Lung (tissue), 12 donors: Measurements from ENCODE around the gene RNASE9. TPM values are rescaled to one million over a fixed set of nuclear protein-coding genes. Genes with fewer than 3 reads are reported as not detected.
"Not testable (repeated sequence)": the region's sequence is repeated elsewhere in the genome, so short reads cannot be mapped to it uniquely, and the experiment has no call there.

Source experiments
- ATAC-seq: fragments of 200-7000 bp; cut with Tn5 transposase; one replicate; pipeline ENCODE4 v1.9.1; 2020; ENCODE audit warnings: moderate number of reproducible peaks; ENCODE audit not compliant: insufficient read depth, low FRiP score
- DNase-seq, 3 donors: peaks; one replicate each; pipeline ENCODE4 v3.0.0-alpha.2; 2013 to 2017
- H3K27ac ChIP-seq, 2 donors: one replicate each; pipeline ENCODE4 v1.5.1; 2013; ENCODE audit warnings: mild to moderate bottlenecking in 2 of 2, moderate library complexity in 2 of 2, control low read depth in 1 of 2, inconsistent platforms in 1 of 2, low read depth in 1 of 2, low read length in 1 of 2
- H3K27me3 ChIP-seq, 3 donors: one replicate each; pipeline ENCODE4 v1.5.1; 2013; ENCODE audit warnings: low read length in 2 of 3; ENCODE audit not compliant: control insufficient read depth in 3 of 3, insufficient read depth in 3 of 3
- H3K36me3 ChIP-seq, 4 donors: one replicate each; pipeline ENCODE4 v1.5.1; 2013; ENCODE audit warnings: low read length in 4 of 4, mild to moderate bottlenecking in 1 of 4, moderate library complexity in 1 of 4; ENCODE audit not compliant: control insufficient read depth in 4 of 4, insufficient read depth in 4 of 4
- H3K4me1 ChIP-seq, 5 donors: one replicate each; pipeline ENCODE4 v1.5.1; 2013; ENCODE audit warnings: low read length in 5 of 5, mild to moderate bottlenecking in 2 of 5, moderate library complexity in 1 of 5; ENCODE audit not compliant: control insufficient read depth in 5 of 5, insufficient read depth in 5 of 5
- H3K4me3 ChIP-seq: one replicate; pipeline ENCODE4 v1.5.1; 2013; ENCODE audit warnings: mild to moderate bottlenecking, control low read depth, moderate library complexity
- H3K9ac ChIP-seq, 2 donors: one replicate each; pipeline ENCODE4 v1.5.1; 2013; ENCODE audit warnings: low read length in 2 of 2, control low read depth in 1 of 2; ENCODE audit not compliant: insufficient read depth in 1 of 2
- H3K9me3 ChIP-seq, 4 donors: one replicate each; pipeline ENCODE4 v1.5.1; 2013; ENCODE audit warnings: low read length in 3 of 4, mild to moderate bottlenecking in 1 of 4, moderate library complexity in 1 of 4; ENCODE audit not compliant: control insufficient read depth in 4 of 4, insufficient read depth in 3 of 4
- WGBS, 2 donors: extraction: QIAGEN DNeasy Blood & Tissue Kit; methylation state at CpG; one replicate each; pipeline ENCODE4 v1.1.7; 2013; 5-methylcytosine and 5-hydroxymethylcytosine counted together
- polyA plus RNA-seq, 2 donors: library from polyadenylated mRNA; stranded (reverse); fragments of 200-250 nt; gene quantifications; one replicate each; pipeline ENCODE4 v1.2.1, GENCODE V29; 2013
- total RNA-seq, 2 donors: library from RNA; depleted of rRNA in 1 of 2; stranded (reverse); fragments of >200 nt in 1 of 2; gene quantifications; one replicate each; pipeline ENCODE4 v1.2.1, GENCODE V29; 2014 to 2021
- TF ChIP-seq, protein P1 (sequence below): IDR thresholded peaks from 2 replicates; pipeline ENCODE4 v1.5.1; 2012; ENCODE audit warnings: mild to moderate bottlenecking; ENCODE audit errors: control extremely low read depth, extremely low read depth
- donor health status: control.
- donor health status: control.
- donor health status: Bipolar disorder and iron deficiency.
- donor health status: healthy.
- donor health status: DM: yes; HTN: yes; CAD: no.

Gene RNASE9
- total and polyA plus RNA-seq, 4 donors = not detected

DNA sequence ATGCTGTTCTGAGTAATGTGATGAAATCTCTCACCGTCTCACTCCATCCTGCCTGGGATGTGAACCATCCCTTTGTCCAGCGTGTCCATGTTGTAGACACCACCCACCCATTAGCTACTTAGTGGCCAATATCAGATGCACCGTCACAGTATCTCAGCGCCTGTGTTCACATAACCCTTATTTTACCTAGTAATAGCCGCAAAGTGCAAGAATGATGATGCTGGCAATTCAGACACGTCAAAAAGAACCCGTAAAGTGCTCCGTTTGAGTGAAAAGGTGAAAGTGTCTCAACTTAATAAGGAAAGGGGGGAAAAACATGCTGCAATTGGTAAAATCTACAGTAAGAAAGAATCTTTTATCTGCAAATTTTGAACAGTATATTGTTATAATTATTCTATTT, 52.5 kb downstream of the RNASE9 start:
- no peaks in the 10 kb centered on the region for H3K36me3 ChIP-seq
- 94 to 95% methylated on average over 8 of the region's 8 CpGs for WGBS, 2 donors
- H3K27me3 ChIP-seq = no peaks in the 10 kb centered on the region
- H3K27ac ChIP-seq = no peak overlapping the region
- H3K9me3 ChIP-seq = no peaks in the 10 kb centered on the region
- no peak overlapping the region for H3K4me3 ChIP-seq
- DNase-seq (no peak), ATAC-seq (no peak)
- H3K4me1 ChIP-seq = peaks cover 0 to 2% (median 0%) of the 10 kb centered on the region in 5 donors
- H3K9ac ChIP-seq = no peak overlapping the region
- TF ChIP-seq, protein P1, sequence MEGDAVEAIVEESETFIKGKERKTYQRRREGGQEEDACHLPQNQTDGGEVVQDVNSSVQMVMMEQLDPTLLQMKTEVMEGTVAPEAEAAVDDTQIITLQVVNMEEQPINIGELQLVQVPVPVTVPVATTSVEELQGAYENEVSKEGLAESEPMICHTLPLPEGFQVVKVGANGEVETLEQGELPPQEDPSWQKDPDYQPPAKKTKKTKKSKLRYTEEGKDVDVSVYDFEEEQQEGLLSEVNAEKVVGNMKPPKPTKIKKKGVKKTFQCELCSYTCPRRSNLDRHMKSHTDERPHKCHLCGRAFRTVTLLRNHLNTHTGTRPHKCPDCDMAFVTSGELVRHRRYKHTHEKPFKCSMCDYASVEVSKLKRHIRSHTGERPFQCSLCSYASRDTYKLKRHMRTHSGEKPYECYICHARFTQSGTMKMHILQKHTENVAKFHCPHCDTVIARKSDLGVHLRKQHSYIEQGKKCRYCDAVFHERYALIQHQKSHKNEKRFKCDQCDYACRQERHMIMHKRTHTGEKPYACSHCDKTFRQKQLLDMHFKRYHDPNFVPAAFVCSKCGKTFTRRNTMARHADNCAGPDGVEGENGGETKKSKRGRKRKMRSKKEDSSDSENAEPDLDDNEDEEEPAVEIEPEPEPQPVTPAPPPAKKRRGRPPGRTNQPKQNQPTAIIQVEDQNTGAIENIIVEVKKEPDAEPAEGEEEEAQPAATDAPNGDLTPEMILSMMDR = no peak

DNA sequence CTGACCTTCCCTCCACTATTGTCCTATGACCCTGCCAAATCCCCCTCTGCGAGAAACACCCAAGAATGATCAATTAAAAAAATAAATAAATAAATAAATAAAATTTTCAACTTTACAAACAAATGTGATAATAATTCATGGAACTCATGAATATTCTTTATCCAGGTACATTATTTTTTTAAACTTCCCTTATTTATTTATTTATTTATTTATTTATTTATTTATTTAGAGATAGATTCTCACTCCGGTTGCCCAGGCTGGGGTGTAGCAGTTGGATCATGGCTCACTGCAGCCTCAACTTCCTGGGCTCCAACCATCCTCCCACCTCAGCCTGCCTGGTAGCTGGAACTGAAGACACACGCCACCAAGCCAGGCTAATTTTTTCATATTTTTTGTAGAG, 53.3 kb downstream of the RNASE9 start:
- H3K9ac ChIP-seq, H3K27ac ChIP-seq, DNase-seq, H3K27me3 ChIP-seq, H3K36me3 ChIP-seq, H3K4me1 ChIP-seq, H3K4me3 ChIP-seq, H3K9me3 ChIP-seq, ATAC-seq: not testable (repeated sequence)
- 88 to 92% methylated on average over 2 to 3 of the region's 3 CpGs for WGBS, 2 donors

DNA sequence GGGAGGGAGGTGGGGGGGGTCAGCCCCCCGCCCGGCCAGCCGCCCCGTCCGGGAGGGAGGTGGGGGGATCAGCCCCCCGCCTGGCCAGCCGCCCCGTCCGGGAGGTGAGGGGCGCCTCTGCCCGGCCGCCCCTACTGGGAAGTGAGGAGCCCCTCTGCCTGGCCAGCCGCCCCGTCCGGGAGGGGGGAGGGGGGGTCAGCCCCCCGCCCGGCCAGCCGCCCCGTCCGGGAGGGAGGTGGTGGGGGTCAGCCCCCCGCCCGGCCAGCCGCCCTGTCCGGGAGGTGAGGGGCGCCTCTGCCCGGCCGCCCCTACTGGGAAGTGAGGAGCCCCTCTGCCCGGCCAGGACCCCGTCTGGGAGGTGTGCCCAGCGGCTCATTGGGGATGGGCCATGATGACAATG, 54.1 kb downstream of the RNASE9 start:
- not testable (repeated sequence) for H3K36me3 ChIP-seq, H3K27me3 ChIP-seq, H3K4me3 ChIP-seq, H3K9me3 ChIP-seq, DNase-seq, H3K27ac ChIP-seq, H3K4me1 ChIP-seq, H3K9ac ChIP-seq, ATAC-seq
- WGBS, 2 donors = no CpG with 5 or more reads among the region's 30 CpGs

DNA sequence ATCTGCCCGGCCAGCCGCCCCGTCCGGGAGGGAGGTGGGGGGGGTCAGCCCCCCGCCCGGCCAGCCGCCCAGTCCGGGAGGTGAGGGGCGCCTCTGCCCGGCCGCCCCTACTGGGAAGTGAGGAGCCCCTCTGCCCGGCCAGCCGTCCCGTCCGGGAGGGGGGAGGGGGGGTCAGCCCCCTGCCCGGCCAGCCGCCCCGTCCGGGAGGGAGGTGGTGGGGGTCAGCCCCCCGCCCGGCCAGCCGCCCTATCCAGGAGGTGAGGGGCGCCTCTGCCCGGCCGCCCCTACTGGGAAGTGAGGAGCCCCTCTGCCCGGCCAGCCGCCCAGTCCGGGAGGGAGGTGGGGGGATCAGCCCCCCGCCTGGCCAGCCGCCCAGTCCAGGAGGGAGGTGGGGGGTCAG, 54.6 kb downstream of the RNASE9 start:
- not testable (repeated sequence) for H3K4me3 ChIP-seq, H3K27ac ChIP-seq, H3K9me3 ChIP-seq, H3K27me3 ChIP-seq, DNase-seq, ATAC-seq, H3K4me1 ChIP-seq, H3K9ac ChIP-seq, H3K36me3 ChIP-seq
- 98 to 100% methylated on average over 1 to 29 of the region's 30 CpGs for WGBS, 2 donors

Other genes with a start within 250 kb of the RNASE9 start
- 10 to 100 TPM; 28.9 to 89.1 TPM for gene CCNB1IP1, start 227.8 kb downstream of the RNASE9 start, total RNA-seq
- gene CCNB1IP1, start 227.8 kb downstream of the RNASE9 start, polyA plus RNA-seq = 10 to 100 TPM; 30.1 to 61.2 TPM
- 10 to 100 TPM; 15.3 to 17.7 TPM for gene PARP2, start 217.4 kb downstream of the RNASE9 start, total RNA-seq
- gene PARP2, start 217.4 kb downstream of the RNASE9 start, polyA plus RNA-seq = 10 to 100 TPM; 10.9 to 15.5 TPM
- gene TEP1, start 147.5 kb downstream of the RNASE9 start, total RNA-seq = 10 to 100 TPM; 21.8 to 44.7 TPM
- 10 to 100 TPM; 15.7 to 23.2 TPM for gene TEP1, start 147.5 kb downstream of the RNASE9 start, polyA plus RNA-seq
- under 1 TPM; 0.25 to 0.51 TPM for gene KLHL33, start 124.9 kb downstream of the RNASE9 start, total RNA-seq
- gene KLHL33, start 124.9 kb downstream of the RNASE9 start, polyA plus RNA-seq = under 1 TPM; 0.03 to 0.08 TPM
- 10 to 100 TPM; 35.5 to 44.8 TPM for gene OSGEP, start 106.2 kb downstream of the RNASE9 start, total RNA-seq
- 10 to 100 TPM; 43.5 to 54.1 TPM for gene OSGEP, start 106.2 kb downstream of the RNASE9 start, polyA plus RNA-seq
- 100 to 1,000 TPM in 1 of 2 donors, 10 to 100 TPM in 1; 66.2 to 144 TPM for gene APEX1, start 105.8 kb downstream of the RNASE9 start, total RNA-seq
- gene APEX1, start 105.8 kb downstream of the RNASE9 start, polyA plus RNA-seq = 100 to 1,000 TPM in 1 of 2 donors, 10 to 100 TPM in 1; 95.8 to 159 TPM
- 10 to 100 TPM; 22.2 to 35.6 TPM for gene PIP4P1, start 99.6 kb downstream of the RNASE9 start, total RNA-seq
- 10 to 100 TPM; 27.4 to 46.7 TPM for gene PIP4P1, start 99.6 kb downstream of the RNASE9 start, polyA plus RNA-seq
- 10 to 100 TPM; 15.5 to 41.4 TPM for gene PNP, start 91.6 kb downstream of the RNASE9 start, total RNA-seq
- gene PNP, start 91.6 kb downstream of the RNASE9 start, polyA plus RNA-seq = 100 to 1,000 TPM in 1 of 2 donors, 10 to 100 TPM in 1; 32.7 to 119 TPM
- 1 to 10 TPM in 1 of 2 donors, not detected in 1; 1.2 TPM for gene RNASE10, start 55.5 kb downstream of the RNASE9 start, total RNA-seq
- under 1 TPM in 1 of 2 donors, not detected in 1; 0.06 TPM for gene RNASE10, start 55.5 kb downstream of the RNASE9 start, polyA plus RNA-seq
- gene RNASE11, start 27.0 kb upstream of the RNASE9 start, total RNA-seq = not detected
- not detected for gene RNASE11, start 27.0 kb upstream of the RNASE9 start, polyA plus RNA-seq
- not detected for gene RNASE12, start 30.3 kb upstream of the RNASE9 start, total RNA-seq
- not detected for gene RNASE12, start 30.3 kb upstream of the RNASE9 start, polyA plus RNA-seq
- gene OR6S1, start 80.6 kb upstream of the RNASE9 start, total RNA-seq = not detected
- not detected for gene OR6S1, start 80.6 kb upstream of the RNASE9 start, polyA plus RNA-seq
- gene RNASE4, start 123.5 kb upstream of the RNASE9 start, total RNA-seq = 10 to 100 TPM; 14.5 to 51.9 TPM
- gene RNASE4, start 123.5 kb upstream of the RNASE9 start, polyA plus RNA-seq = 10 to 100 TPM; 28.4 to 28.8 TPM
- gene ANG, start 127.7 kb upstream of the RNASE9 start, total RNA-seq = 10 to 100 TPM; 14.0 to 16.3 TPM
- 10 to 100 TPM; 19.6 to 27.5 TPM for gene ANG, start 127.7 kb upstream of the RNASE9 start, polyA plus RNA-seq
- gene EDDM3A, start 184.8 kb upstream of the RNASE9 start, total RNA-seq = not detected
- gene EDDM3A, start 184.8 kb upstream of the RNASE9 start, polyA plus RNA-seq = not detected
- not detected for gene EDDM3B, start 207.4 kb upstream of the RNASE9 start, total RNA-seq
- under 1 TPM in 1 of 2 donors, not detected in 1; 0.09 TPM for gene EDDM3B, start 207.4 kb upstream of the RNASE9 start, polyA plus RNA-seq
- gene RNASE6, start 220.2 kb upstream of the RNASE9 start, total RNA-seq = 10 to 100 TPM in 1 of 2 donors, 1 to 10 TPM in 1; 8.1 to 15.9 TPM
- 10 to 100 TPM in 1 of 2 donors, 1 to 10 TPM in 1; 5.1 to 37.2 TPM for gene RNASE6, start 220.2 kb upstream of the RNASE9 start, polyA plus RNA-seq
- gene RNASE1, start 241.8 kb upstream of the RNASE9 start, total RNA-seq = 100 to 1,000 TPM; 511 to 773 TPM
- 1,000 to 10,000 TPM; 1,226 to 1,326 TPM for gene RNASE1, start 241.8 kb upstream of the RNASE9 start, polyA plus RNA-seq